OCI-LY7 (cell line): Measurements from ENCODE around the gene DPYSL4. TPM values are rescaled to one million over a fixed set of nuclear protein-coding genes. Genes with fewer than 3 reads are reported as not detected.

Experiments
- BruUV-seq: library from RNA; stranded (reverse); fragments of 400-500 nt; replicated peaks from 2 replicates; lab custom pipeline; 2021; lab: Mats Ljungman, UMichigan
- CTCF ChIA-PET: fragments of 300-600 bp; sonication (Branson Sonifier 250); formaldehyde crosslinking; loops from one replicate; lab custom pipeline; 2022; ENCODE audit warnings: antibody characterized with exemption; ENCODE audit not compliant: unreplicated experiment; lab: Charles Lee
- POLR2A ChIA-PET: fragments of 300-600 bp; sonication (Branson Sonifier 250); formaldehyde crosslinking; loops from one replicate; lab custom pipeline; 2022; ENCODE audit warnings: antibody characterized with exemption; lab: Charles Lee
- DNase-seq: peaks from one replicate; pipeline ENCODE4 v3.0.0-alpha.2; 2015; ENCODE audit warnings: low spot score
- H2AFZ ChIP-seq: fragments of 200-600 bp; sonication (generic), shearing (Covaris generic); 2 replicates; pipeline ENCODE4 v1.6.1; 2014; ENCODE audit warnings: mild to moderate bottlenecking, antibody characterized with exemption, low read length, moderate library complexity
- H3K27ac ChIP-seq: fragments of 200-600 bp; sonication (generic); 2 replicates; pipeline ENCODE4 v1.5.1; 2014; ENCODE audit warnings: mixed run types, low read depth, mild to moderate bottlenecking, moderate library complexity, low read length, inconsistent platforms; ENCODE audit not compliant: poor library complexity, severe bottlenecking
- H3K36me3 ChIP-seq: fragments of 200-600 bp; sonication (generic); 2 replicates; pipeline ENCODE4 v1.6.1; 2014; ENCODE audit warnings: mild to moderate bottlenecking, antibody characterized with exemption, low read length, moderate library complexity, mixed read lengths; ENCODE audit not compliant: insufficient read depth
- H3K4me1 ChIP-seq: fragments of 200-600 bp; sonication (generic); 2 replicates; pipeline ENCODE4 v1.5.1; 2014; ENCODE audit warnings: mild to moderate bottlenecking, low read length; ENCODE audit not compliant: insufficient read depth, poor library complexity, severe bottlenecking
- H3K4me2 ChIP-seq: fragments of 200-600 bp; sonication (generic); 2 replicates; pipeline ENCODE4 v1.6.1; 2014; ENCODE audit warnings: mild to moderate bottlenecking, low read length
- H3K4me3 ChIP-seq: fragments of 200-600 bp; sonication (generic); 2 replicates; pipeline ENCODE4 v1.5.1; 2014; ENCODE audit warnings: mild to moderate bottlenecking, low read depth, low read length; ENCODE audit not compliant: poor library complexity, severe bottlenecking
- H3K79me2 ChIP-seq: fragments of 200-600 bp; sonication (generic); 2 replicates; pipeline ENCODE4 v1.6.1; 2016; ENCODE audit warnings: low read depth, mild to moderate bottlenecking, low read length, moderate library complexity, mixed read lengths; ENCODE audit not compliant: insufficient read depth
- H3K9me2 ChIP-seq: fragments of 200-600 bp; sonication (generic); 2 replicates; pipeline ENCODE4 v1.6.1; 2016; ENCODE audit warnings: mild to moderate bottlenecking, low read length, mixed read lengths; ENCODE audit not compliant: insufficient read depth
- H3K9me3 ChIP-seq: fragments of 200-600 bp; sonication (generic); 2 replicates; pipeline ENCODE4 v1.6.1; 2014; ENCODE audit warnings: mild to moderate bottlenecking, mixed run types, low read length, mixed read lengths
- H4K20me1 ChIP-seq: fragments of 200-600 bp; sonication (generic); 2 replicates; pipeline ENCODE4 v1.6.1; 2014; ENCODE audit warnings: mild to moderate bottlenecking, antibody characterized with exemption, low read length, moderate library complexity, mixed read lengths; ENCODE audit not compliant: insufficient read depth
- EZH2phosphoT487 ChIP-seq: fragments of 200-600 bp; sonication (generic); IDR thresholded peaks from 2 replicates; pipeline ENCODE4 v1.6.1; 2018; ENCODE audit warnings: low read depth, borderline replicate concordance, mild to moderate bottlenecking, mixed run types, antibody characterized with exemption, low read length, moderate library complexity, mixed read lengths
- intact Hi-C: fragments of 100-400 bp; cut with micrococcal nuclease; formaldehyde crosslinking; loops from one replicate; pipeline ENCODE4 v1.10.0; 2022; ENCODE audit not compliant: unreplicated experiment
- total RNA-seq, 2 experiments: library from RNA; depleted of rRNA in 1 of 2; stranded (reverse); fragments of >200 nt in 1 of 2; shearing (Covaris generic) in 1 of 2; gene quantifications; 2 replicates each; pipeline ENCODE4 v1.2.3, GENCODE V29; 2014 to 2022
- TF ChIP-seq, protein P1 (sequence below): fragments of 200-600 bp; sonication (generic); conservative IDR thresholded peaks from 2 replicates; pipeline ENCODE4 v1.5.1; 2014; ENCODE audit warnings: mild to moderate bottlenecking, antibody characterized with exemption, low read length, moderate library complexity, mixed read lengths

Gene DPYSL4
- total RNA-seq, 2 experiments from 2014 or later, result not detected

DNA sequence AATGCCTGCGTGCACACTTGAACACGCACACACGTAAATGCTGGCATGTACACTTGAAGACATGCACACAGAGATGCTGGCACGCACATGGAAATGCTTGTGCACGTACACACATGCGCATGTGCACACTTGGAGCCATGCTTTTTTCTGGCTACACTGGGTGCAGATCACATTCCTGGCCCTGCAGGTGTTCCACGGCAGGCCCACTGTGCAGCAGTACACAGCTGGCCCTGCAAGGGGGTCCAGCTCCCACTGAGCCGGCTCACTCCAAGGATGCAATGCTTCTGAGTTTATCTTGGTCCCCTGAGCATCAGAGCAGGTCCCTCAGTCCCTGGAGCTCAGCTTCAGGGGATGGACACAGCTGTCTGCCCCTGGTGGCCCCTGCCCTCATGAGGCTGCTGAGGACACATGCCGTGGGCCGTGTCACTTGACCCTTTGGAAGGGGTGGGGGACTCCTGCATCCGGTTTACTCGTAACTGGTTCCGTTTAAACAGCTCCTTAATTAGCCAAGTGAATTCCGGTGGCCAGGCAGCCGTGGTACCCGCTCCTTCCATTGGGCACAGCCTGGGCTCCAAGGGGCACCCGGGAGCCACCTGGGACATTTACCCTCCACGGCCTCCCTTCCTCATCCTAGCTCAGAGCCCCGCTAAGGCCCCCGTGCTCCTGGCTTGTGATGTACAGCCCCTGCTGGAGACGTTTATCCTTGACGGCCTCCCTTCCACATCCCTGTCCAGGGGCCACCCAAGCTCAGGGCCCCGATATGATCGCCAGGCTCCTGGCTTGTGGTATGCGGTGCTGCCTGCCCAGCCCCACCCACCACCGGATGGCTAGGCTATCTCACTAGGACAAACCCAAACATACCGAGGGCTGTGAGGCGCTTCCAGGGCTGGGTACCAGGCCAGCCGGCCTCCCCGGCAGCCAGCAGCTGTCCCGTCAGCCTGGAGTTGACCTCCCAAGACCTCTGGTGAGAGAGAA, 39.5 kb upstream of the DPYSL4 start:
- Histone ChIP-seq H4K20me1 (no peaks in the 10 kb centered on the region), H3K36me3 (no peaks in the 10 kb centered on the region), H3K4me1 (no peaks in the 10 kb centered on the region), H3K27ac (no peak overlapping the region), H3K9me2 (no peaks in the 10 kb centered on the region), H3K4me3 (no peak overlapping the region), H3K9me3 (no peaks in the 10 kb centered on the region), H3K4me2 (no peak overlapping the region), H3K79me2 (no peaks in the 10 kb centered on the region), H2AFZ (no peak overlapping the region)
- ChIA-PET CTCF (no interaction called here), POLR2A (interaction anchor here (0.6 kb wide), 1 partner anchor 333 kb away, joined by 3 read pairs; no protein-coding TSS in a partner anchor)
- TF ChIP-seq, protein P1, sequence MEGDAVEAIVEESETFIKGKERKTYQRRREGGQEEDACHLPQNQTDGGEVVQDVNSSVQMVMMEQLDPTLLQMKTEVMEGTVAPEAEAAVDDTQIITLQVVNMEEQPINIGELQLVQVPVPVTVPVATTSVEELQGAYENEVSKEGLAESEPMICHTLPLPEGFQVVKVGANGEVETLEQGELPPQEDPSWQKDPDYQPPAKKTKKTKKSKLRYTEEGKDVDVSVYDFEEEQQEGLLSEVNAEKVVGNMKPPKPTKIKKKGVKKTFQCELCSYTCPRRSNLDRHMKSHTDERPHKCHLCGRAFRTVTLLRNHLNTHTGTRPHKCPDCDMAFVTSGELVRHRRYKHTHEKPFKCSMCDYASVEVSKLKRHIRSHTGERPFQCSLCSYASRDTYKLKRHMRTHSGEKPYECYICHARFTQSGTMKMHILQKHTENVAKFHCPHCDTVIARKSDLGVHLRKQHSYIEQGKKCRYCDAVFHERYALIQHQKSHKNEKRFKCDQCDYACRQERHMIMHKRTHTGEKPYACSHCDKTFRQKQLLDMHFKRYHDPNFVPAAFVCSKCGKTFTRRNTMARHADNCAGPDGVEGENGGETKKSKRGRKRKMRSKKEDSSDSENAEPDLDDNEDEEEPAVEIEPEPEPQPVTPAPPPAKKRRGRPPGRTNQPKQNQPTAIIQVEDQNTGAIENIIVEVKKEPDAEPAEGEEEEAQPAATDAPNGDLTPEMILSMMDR, result no peak
- TF ChIP-seq EZH2phosphoT487, result no peak
- BruUV-seq, result no TSS peak
- intact Hi-C loops, result loop anchor here (10.0 kb wide), 1 partner anchor 162 kb away; the partner anchor contains the start of gene BNIP3
- no peak for DNase-seq

DNA sequence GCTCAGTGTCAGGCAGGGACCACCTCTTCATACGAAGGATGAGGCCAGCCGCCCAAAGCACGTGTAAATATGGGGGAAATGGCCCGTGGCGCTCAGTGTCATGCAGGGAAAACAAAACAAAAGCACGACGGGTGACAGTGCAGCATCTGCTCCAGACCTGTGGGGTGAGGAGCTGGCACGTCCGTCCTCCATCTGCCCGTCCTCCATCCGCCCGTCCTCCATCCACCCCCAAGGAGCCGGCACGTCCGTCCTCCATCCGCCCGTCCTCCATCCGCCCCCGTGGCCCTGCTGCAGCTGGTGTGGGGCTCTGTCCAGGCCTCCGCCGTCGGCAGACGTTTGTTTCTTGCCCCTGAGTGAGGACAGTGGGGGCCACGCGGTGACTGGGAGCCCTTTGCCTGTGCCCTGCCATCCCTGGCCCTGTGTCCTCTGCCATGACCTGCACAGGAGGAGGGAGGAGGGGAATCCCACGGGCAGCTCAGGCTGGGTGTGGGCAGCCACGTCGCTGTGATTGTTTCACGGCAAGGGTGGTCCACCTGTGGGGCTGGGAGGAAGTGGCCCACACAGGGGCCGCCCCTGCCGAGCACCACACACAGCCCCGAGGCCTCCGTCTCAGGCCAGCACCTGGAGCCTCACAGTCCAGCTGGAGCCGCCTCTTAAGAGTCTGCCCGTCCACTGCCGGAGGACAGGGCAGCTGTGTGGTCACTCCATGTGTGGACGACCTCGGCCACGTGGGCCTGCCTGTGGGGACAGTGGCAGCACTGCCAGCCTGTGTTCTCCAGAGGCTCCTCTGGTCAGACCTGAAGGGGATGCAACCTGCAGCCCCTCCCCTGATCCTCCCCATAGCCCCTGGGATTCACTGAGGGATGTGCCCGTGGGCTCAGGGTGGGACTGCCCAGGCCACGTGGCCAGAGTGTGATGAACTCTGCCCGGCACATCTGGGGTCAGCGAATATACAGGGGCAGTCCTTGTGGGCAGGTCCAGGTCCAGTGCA, 38.2 kb upstream of the DPYSL4 start:
- no TSS peak for BruUV-seq
- TF ChIP-seq EZH2phosphoT487, result no peak
- TF ChIP-seq, protein P1, result no peak
- Histone ChIP-seq H3K9me2 (no peaks in the 10 kb centered on the region), H3K4me1 (no peaks in the 10 kb centered on the region), H3K4me2 (no peak overlapping the region), H2AFZ (no peak overlapping the region), H3K27ac (no peak overlapping the region), H3K4me3 (no peak overlapping the region), H4K20me1 (no peaks in the 10 kb centered on the region), H3K36me3 (no peaks in the 10 kb centered on the region), H3K79me2 (no peaks in the 10 kb centered on the region), H3K9me3 (no peaks in the 10 kb centered on the region)
- intact Hi-C loops, result loop anchor here (10.0 kb wide), 1 partner anchor 164 kb away; the partner anchor contains the start of gene BNIP3
- DNase-seq, result no peak
- ChIA-PET CTCF (no interaction called here), POLR2A (no interaction called here)
